ENCODE data around the gene HPDL.

- no peak for TF ChIP-seq CTCF (IDR thresholded peaks at IDR 0.05; ENCODE audit: low read depth, low read length)
- no peak for TF ChIP-seq EZH2phosphoT487 (IDR thresholded peaks at IDR 0.05; ENCODE audit: low read depth)
These were observed 19.8 kb downstream of the HPDL start for GRCh38 chr1:45346473-45346872.
